OCI-M2 (cell line): Measurements from ENCODE around the gene SARDH.

Source experiments
- DNase-seq: peaks from one replicate; lab custom pipeline; 2025; ENCODE audit not compliant: unreplicated experiment; lab: John Stamatoyannopoulos, UW

Gene SARDH

GRCh38 chr9:133735415-133735775 lies 2.8 kb downstream of the SARDH start:
- DNase-seq, result no peak

DNA sequence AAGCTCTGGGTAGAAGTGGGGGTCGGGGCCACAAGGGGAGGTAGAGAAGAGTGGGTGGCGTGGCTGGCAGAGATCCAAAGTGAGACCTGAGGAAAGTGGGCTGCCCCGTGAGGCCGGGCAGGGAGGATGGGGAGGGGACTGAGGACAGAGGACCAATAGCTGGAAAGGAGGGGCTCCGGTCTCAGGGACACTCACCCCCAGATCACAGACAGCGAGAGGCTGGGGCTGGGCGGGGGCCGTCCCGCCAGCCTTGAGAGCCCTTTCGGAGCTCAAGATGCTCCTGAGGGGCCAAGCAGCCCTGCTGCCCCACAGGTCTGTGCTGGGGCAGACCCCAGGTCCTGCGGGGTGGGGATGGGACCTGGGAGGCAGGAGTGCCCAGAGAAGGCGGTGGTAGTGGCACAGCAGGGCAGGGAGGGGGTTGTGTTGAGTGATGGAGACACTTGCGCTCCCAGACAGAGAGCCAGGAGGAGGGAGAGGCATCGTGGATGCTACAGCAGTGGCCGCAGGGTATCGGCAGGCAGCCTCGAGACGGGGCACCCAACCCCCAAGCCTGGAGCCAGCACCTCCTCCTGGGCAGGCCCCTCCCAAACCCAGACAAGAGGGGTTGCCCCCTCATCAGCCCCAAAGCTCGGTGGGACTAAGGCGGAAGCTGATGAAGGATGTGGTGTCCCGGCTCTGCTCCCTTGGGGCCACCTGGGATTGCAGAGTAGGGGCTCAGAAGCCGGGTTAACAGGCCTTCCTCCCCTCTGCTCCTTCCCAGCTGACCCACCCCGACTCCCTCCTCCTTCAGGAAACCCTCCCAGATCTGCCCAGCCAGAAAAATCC lies 3.4 kb downstream of the SARDH start:
- DNase-seq, result no peak

- no peak for DNase-seq
Observed at GRCh38 chr9:133733796-133734533, 4.2 kb downstream of the SARDH start.

DNA sequence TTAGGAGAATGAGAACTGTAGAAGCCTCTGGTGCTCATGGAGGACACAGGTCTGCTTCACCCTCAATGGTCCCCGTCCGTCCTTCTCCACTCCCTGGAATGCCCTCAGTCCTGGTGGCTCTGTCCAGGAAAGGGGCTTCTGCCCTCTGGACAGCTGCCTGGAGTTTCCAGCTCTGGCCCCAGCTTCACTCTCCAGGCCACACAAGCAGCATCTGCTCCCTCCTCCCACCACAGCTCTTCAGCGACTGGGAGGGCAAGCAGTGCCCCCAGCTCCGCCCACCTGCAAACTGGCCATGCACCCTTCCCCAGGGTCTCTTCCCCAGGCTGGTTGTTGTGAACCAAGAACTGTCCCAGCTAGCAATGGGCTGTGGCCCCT lies 4.7 kb downstream of the SARDH start:
- no peak for DNase-seq

DNA sequence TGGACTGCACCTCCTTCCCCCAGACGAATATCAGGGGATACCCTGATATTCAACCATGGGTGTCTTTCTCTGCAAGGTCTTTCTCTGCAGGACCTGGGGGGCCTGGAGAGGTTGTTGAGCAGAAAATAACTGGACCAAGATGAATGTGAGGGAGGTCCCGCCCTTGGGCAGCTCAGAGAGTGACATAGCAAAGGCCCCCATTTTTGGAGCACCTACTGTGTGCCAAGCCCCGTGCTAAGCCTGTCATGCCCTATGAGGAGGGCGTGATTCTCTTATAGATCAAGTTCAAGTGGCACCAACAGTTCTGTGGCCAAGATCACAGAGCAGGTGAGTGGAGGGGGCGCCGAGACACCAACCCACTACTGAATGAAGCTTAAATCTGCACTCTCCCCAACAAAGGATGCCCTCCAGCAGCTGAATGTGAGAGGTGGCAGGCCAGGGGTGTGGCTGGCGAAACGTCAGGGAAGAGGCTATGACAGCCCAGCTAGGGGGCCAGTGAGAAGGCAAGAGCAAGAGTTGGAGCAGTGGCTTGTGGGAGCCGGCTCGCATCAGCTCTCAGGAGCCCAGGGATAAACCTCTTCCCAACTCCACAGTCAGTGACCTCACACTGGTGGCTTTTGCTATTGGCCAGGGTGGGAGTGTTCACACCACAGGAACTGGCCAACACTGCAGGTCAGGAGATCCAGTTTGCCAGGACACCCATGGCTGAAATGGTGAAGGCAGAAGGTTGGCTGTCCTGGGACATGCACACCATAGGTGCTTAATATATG lies 5.3 kb downstream of the SARDH start:
- DNase-seq, result no peak

DNA sequence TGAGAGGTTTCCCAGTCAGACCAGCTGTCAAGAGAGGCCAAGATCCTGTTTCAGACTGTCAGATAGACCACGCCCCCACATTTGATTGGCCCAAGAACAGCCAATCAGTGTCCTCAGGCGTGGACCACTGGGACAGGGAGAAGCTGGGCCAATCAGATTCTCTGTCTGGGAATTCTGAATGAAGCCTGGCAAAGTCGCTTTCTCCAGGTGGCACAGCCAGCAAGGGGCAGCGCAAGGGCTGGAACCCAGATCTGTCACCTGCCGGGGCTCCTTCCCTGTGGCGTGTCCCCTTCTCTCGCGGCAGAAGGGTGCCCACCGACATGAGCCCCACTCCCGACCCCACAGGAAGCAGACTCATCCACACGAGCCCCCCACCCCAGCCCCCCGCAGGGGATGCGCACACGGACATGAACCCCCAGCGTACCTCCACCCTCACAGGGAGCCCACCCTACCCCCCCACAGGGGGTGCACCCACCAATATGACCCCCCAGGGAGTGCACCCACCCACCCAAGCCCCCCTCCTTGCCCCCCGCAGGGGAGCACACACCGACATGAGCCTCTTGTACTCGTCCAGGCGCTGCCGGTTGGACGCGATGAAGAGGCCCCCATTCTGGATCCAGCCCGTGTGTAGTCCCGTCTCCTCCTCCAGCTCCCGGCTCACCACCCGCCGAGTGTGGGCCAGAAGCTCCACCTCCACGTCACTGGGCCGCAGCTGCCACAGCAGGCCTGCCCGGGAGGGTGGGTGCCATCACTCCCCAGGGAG lies 6.1 kb downstream of the SARDH start:
- DNase-seq, result no peak

GRCh38 chr9:133730994-133731715 lies 7.0 kb downstream of the SARDH start:
- DNase-seq, result no peak

- DNase-seq, result no peak
Observed at GRCh38 chr9:133729617-133730281, 8.4 kb downstream of the SARDH start.

DNA sequence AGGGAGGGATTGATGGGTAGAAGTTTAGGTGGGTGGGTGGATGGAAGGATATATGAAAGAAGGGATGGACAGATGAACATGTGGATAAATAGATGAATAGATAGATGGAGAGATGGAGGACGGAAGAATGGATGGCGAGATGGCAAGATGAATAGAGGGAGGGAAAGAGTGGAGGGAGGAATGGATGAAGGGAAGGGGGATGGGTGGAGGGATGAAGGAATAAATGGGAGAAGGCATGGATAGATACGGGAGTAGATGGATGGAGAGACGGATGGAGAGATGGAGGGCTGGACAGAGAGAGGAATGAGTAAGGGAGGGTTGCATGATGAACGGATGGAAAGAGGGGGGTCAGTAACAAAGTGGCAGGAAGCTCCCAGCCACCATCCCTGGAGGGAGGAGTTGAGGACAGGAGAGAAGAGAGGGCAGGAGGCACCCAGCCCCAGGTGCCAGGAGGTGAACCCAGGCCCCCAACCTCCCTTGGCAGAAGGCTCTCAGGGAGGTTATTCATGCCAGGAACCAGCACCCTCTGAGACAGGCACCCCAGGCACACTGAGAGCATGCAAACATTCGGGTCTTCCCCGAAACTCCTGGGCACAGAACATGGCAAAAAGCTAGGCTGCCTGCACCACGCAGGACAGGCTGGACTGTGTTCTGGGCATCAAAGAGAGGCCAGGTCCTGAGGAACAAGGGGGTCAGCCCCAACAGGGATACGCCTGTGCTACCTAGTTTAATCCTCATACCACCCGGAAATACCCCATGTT lies 9.1 kb downstream of the SARDH start:
- DNase-seq, result no peak

GRCh38 chr9:133727876-133728441 lies 10.2 kb downstream of the SARDH start:
- DNase-seq, result no peak

DNA sequence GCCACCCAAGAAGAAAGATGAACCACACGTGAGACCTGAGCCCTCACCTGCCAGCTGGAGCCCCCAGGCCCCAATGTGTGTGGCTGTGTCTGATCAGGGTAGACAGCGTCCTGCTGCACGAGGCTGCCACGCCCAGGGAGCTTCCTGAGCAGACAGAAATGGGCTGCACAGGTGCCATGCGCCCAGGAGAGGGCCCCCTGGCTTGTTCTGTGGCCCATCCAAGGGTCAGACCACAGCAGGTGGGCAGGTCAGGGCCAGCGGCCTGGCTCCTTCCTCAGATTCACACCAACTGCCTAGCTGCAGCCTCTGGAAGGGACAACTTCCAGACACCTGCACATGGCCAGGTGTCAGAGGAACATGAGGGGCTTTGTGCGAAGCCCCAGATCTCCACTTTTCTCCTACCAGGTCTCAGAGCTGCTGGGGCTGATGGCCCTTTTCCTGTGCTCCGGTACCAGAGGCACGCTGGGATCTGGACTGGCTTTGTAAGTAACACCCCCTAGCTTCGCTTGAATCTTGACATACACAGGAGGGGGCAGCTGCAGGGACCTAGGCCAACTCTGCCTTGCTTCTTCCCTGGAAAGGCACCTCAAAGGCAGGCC lies 10.8 kb downstream of the SARDH start:
- DNase-seq, result no peak

DNA sequence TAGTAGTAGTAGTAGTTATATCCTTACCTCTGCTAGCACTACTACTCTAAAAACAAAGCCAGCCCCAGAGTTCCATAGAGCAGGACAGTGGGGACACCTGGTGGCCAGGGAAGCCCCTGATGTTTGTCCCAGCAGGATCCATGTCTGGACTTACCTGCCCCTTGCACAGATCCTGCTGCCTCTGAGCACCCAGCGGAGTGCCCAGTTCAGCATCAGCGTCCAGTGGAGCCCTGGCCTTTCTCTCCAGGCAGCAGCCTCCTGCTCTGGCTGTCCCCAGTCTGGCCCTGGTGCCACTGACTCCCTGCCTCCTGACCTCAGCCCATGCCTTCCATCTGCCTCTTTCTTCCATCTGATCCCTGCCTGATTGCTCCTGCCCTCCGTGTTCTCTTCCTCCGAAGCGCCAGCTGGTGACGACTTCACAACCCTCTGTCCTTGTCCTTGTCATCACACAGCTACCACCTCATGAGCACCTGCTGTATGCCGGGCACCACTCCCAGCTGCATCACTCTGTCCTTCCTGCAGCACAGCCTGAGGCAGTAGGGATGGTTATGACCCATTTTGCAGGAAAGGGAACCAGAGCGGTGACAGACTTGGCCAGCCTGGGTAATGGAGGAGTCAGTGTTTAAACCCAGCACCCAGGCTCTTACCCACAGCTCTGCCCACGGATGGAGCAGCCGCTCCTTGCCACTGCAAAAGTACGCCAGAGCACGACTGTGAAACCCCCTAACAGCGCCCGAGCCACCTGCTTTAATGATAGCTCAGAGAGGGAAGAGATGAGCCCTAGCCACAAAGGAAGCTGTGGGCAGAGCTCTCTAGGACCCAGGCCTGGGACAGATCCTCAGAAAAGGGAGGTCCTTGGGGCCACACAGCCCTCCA lies 11.5 kb downstream of the SARDH start:
- DNase-seq, result no peak

DNA sequence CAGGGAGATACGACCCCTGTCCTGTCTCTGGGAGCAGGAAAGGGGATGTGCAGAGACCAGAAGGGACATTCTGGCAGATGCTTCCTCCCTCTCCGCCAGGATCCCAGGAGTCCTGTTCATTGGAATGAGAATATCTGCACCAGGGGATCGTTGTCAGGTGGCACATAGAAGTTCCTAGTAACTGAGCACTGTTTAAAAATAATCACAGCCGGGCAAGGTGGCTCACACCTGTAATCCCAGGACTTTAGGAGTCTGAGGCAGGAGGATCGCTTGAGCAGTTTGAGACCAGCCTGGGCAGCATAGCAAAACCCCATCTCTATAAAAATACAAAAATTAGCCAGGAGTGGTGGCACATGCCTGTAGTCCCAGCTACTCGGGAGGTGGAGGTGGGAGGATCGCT lies 12.3 kb downstream of the SARDH start:
- no peak for DNase-seq

GRCh38 chr9:133718563-133719315 lies 19.4 kb downstream of the SARDH start:
- DNase-seq, result no peak

DNA sequence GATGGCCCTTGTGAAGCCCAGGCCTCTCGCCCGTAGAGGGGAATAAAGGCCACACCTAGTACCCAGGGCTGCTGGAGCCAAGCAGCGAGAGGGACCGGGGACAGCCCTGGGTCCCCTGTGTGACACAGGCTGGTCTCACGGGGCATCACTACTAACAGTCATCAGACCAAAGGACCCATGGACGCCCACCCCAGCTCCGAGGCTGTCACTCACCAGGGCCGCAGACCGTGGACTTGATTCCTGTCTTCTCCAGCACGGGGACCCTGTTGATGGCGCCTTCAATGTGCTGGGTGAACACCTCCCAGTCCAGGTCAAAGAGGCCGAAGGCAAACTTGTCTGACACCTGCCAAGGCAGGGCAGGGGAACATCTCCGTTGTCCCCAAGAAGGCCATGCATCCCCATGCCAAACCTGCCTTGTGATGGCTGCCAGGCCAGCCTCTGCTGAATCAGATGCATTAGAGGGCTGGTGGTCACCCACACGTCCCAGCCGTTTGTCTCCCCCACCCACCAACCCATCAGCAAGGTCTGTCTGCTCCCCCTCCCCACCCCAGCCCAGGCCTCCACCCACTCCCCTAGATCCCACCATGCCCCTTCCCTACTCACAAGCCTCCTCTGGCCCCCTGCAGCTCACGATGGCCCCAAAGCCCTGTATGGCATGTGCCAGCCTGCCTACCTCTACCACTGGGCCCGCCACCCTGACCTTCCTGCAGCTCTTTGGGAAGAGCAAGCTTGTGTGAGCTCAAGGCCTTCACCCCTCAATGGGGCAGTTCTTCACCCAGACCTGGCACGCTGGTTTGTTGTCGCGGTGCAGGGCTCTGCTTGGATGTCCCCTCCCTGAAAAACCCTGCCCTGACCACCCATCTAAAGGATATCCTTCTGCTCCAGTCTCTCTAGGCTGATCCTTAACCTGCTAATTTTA lies 20.8 kb downstream of the SARDH start:
- DNase-seq, result no peak
